ENCODE results near the gene ABCC6. TPM values are rescaled to one million over a fixed set of nuclear protein-coding genes. Genes with fewer than 3 reads are reported as not detected.
"Not testable (repeated sequence)": the region's sequence is repeated elsewhere in the genome, so short reads cannot be mapped to it uniquely, and the experiment has no call there.

The ABCC6 gene
- total RNA-seq, 1 experiment from 2014 or later: not detected

- no peak for DNase-seq (ENCODE audit: low spot score)
- Histone ChIP-seq H3K27ac (ENCODE audit: low read depth, low read length, poor library complexity, severe bottlenecking) (no peak overlapping the region), H3K9me3 (ENCODE audit: low read depth, low read length, poor library complexity, severe bottlenecking) (no peaks in the 10 kb centered on the region), H3K36me3 (ENCODE audit: insufficient read depth, low read length, poor library complexity, severe bottlenecking) (peaks cover 10% of the 10 kb centered on the region), H3K4me3 (ENCODE audit: low read depth, low read length, poor library complexity, severe bottlenecking) (no peak overlapping the region), H3K27me3 (replicated peaks; ENCODE audit: insufficient read depth, low read depth, low read length, poor library complexity) (no peaks in the 10 kb centered on the region), H3K4me1 (ENCODE audit: insufficient read depth, low read length, poor library complexity, severe bottlenecking) (no peaks in the 10 kb centered on the region)
- ChIA-PET POLR2A (ENCODE audit: low non-redundant PET) (no interaction called here), CTCF (no interaction called here)
- TF ChIP-seq CTCF (conservative IDR thresholded peaks at IDR 0.05; ENCODE audit: low read depth, low read length): no peak
- no peak for TF ChIP-seq EZH2 (IDR thresholded peaks at IDR 0.05; ENCODE audit: borderline replicate concordance, low read depth, low read length, poor library complexity, severe bottlenecking)
- intact Hi-C loops (cut with micrococcal nuclease; ENCODE audit: unreplicated experiment): no loop called here
- no TSS peak for BruUV-seq (replicated peaks)
These were observed 115.5 kb downstream of the ABCC6 start for GRCh38 chr16:16107839-16108238.

GRCh38 chr16:16106466-16106865 lies 116.8 kb downstream of the ABCC6 start:
- ChIA-PET POLR2A (ENCODE audit: low non-redundant PET) (no interaction called here), CTCF (no interaction called here)
- H3K27me3 ChIP-seq (replicated peaks; ENCODE audit: insufficient read depth, low read depth, low read length, poor library complexity): no peaks in the 10 kb centered on the region
- H3K9me3 ChIP-seq (ENCODE audit: low read depth, low read length, poor library complexity, severe bottlenecking): no peaks in the 10 kb centered on the region
- H3K36me3 ChIP-seq (ENCODE audit: insufficient read depth, low read length, poor library complexity, severe bottlenecking): peaks cover 3% of the 10 kb centered on the region
- H3K4me3 ChIP-seq (ENCODE audit: low read depth, low read length, poor library complexity, severe bottlenecking): no peak overlapping the region
- no peak for DNase-seq (ENCODE audit: low spot score)
- H3K27ac ChIP-seq (ENCODE audit: low read depth, low read length, poor library complexity, severe bottlenecking): no peak overlapping the region
- TF ChIP-seq EZH2 (IDR thresholded peaks at IDR 0.05; ENCODE audit: borderline replicate concordance, low read depth, low read length, poor library complexity, severe bottlenecking) (no peak), CTCF (conservative IDR thresholded peaks at IDR 0.05; ENCODE audit: low read depth, low read length) (no peak)
- H3K4me1 ChIP-seq (ENCODE audit: insufficient read depth, low read length, poor library complexity, severe bottlenecking): no peaks in the 10 kb centered on the region
- intact Hi-C loops (cut with micrococcal nuclease; ENCODE audit: unreplicated experiment): no loop called here
- BruUV-seq (replicated peaks): no TSS peak

- BruUV-seq (replicated peaks): no TSS peak
- intact Hi-C loops (cut with micrococcal nuclease; ENCODE audit: unreplicated experiment): no loop called here
- ChIA-PET POLR2A (ENCODE audit: low non-redundant PET) (no interaction called here), CTCF (no interaction called here)
- Histone ChIP-seq H3K4me3 (ENCODE audit: low read depth, low read length, poor library complexity, severe bottlenecking) (no peak overlapping the region), H3K27ac (ENCODE audit: low read depth, low read length, poor library complexity, severe bottlenecking) (no peak overlapping the region), H3K27me3 (replicated peaks; ENCODE audit: insufficient read depth, low read depth, low read length, poor library complexity) (no peaks in the 10 kb centered on the region), H3K36me3 (ENCODE audit: insufficient read depth, low read length, poor library complexity, severe bottlenecking) (peaks cover 3% of the 10 kb centered on the region), H3K9me3 (ENCODE audit: low read depth, low read length, poor library complexity, severe bottlenecking) (no peaks in the 10 kb centered on the region), H3K4me1 (ENCODE audit: insufficient read depth, low read length, poor library complexity, severe bottlenecking) (no peaks in the 10 kb centered on the region)
- no peak for DNase-seq (ENCODE audit: low spot score)
- TF ChIP-seq CTCF (conservative IDR thresholded peaks at IDR 0.05; ENCODE audit: low read depth, low read length): no peak
- no peak for TF ChIP-seq EZH2 (IDR thresholded peaks at IDR 0.05; ENCODE audit: borderline replicate concordance, low read depth, low read length, poor library complexity, severe bottlenecking)
These were observed 117.6 kb downstream of the ABCC6 start for GRCh38 chr16:16105646-16106045.

- CTCF ChIA-PET; intact Hi-C loops (cut with micrococcal nuclease; ENCODE audit: unreplicated experiment); BruUV-seq (replicated peaks): not testable (repeated sequence)
These were observed 118.5 kb downstream of the ABCC6 start for GRCh38 chr16:16104804-16105141.

GRCh38 chr16:16104132-16104803 lies 119.0 kb downstream of the ABCC6 start:
- H3K27ac ChIP-seq (ENCODE audit: low read depth, low read length, poor library complexity, severe bottlenecking); H3K4me1 ChIP-seq (ENCODE audit: insufficient read depth, low read length, poor library complexity, severe bottlenecking); H3K27me3 ChIP-seq (replicated peaks; ENCODE audit: insufficient read depth, low read depth, low read length, poor library complexity); H3K4me3 ChIP-seq (ENCODE audit: low read depth, low read length, poor library complexity, severe bottlenecking); POLR2A ChIA-PET (ENCODE audit: low non-redundant PET); BruUV-seq (replicated peaks); CTCF ChIA-PET; H3K36me3 ChIP-seq (ENCODE audit: insufficient read depth, low read length, poor library complexity, severe bottlenecking); DNase-seq (ENCODE audit: low spot score); H3K9me3 ChIP-seq (ENCODE audit: low read depth, low read length, poor library complexity, severe bottlenecking); intact Hi-C loops (cut with micrococcal nuclease; ENCODE audit: unreplicated experiment): not testable (repeated sequence)

More at GRCh38 chr16:16104804-16105141, 118.5 kb downstream of the ABCC6 start:
- H3K36me3 ChIP-seq (ENCODE audit: insufficient read depth, low read length, poor library complexity, severe bottlenecking); H3K4me3 ChIP-seq (ENCODE audit: low read depth, low read length, poor library complexity, severe bottlenecking); H3K4me1 ChIP-seq (ENCODE audit: insufficient read depth, low read length, poor library complexity, severe bottlenecking); H3K27me3 ChIP-seq (replicated peaks; ENCODE audit: insufficient read depth, low read depth, low read length, poor library complexity); H3K27ac ChIP-seq (ENCODE audit: low read depth, low read length, poor library complexity, severe bottlenecking); POLR2A ChIA-PET (ENCODE audit: low non-redundant PET); H3K9me3 ChIP-seq (ENCODE audit: low read depth, low read length, poor library complexity, severe bottlenecking); DNase-seq (ENCODE audit: low spot score): not testable (repeated sequence)
